ENCODE measurements around the gene SYT15B. TPM values are rescaled to one million over a fixed set of nuclear protein-coding genes. Genes with fewer than 3 reads are reported as not detected.
A peak's percentile ranks its signal among the peaks of the same experiment; 100 is the strongest.
"Not testable (repeated sequence)": the region's sequence is repeated elsewhere in the genome, so short reads cannot be mapped to it uniquely, and the experiment has no call there.

SYT15B gene
- total RNA-seq (2014; rRNA removed) (0.06 TPM in 1 of 2 replicates, not detected in the other), Bru-seq, nascent RNA (not detected), BruChase-seq, experiment 1, labeled RNA remaining after a 6-hour chase (not detected), BruChase-seq, experiment 2, labeled RNA remaining after a 2-hour chase (not detected)
- long read RNA-seq, partial matches to known transcripts: 0 of 1 reads
- long read RNA-seq, other reads (novel, unspliced or antisense): 1 of 1 reads

DNA sequence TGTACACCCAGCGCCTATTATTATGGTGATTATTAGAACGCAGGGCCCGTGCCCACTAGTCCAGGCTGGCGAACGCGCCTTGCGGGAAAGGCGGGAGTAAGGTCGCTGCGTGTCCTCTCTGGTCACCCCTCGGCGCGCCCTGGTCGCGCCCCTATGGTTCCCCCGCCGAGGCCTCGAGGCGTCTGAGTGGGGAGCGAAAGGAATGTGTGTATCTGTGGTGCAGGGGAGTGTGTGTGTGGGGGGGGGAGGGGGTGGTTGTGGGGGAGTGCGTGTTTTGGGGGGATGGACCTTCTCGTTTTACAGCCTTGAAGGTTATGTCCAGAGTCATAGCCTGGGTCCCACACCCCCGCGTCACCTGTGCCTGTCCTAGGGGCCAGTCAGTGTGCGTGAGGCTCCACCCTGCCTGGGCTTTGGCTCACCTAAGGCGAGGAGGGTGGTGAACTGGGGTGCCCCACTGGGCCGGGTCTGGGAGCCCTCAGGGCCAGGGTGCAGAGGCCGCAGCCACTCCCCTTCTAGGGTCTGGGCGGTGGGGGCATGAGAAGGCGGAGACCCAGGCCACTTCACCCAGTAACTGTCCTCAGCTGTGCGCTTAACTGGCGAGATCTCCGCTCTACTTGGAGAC lies at the start of gene SYT15B:
Gene SYT15B (minus strand): TSS at position 39 of the 622 bp plus-strand sequence. CDS start 952 bp downstream, outside the sequence.
- H3K9me2 ChIP-seq (replicated peaks; ENCODE audit: low read length); H3F3A ChIP-seq (ENCODE audit: low read length, unreplicated experiment); POLR2A ChIA-PET (ENCODE audit: unreplicated experiment); H2AFZ ChIP-seq (ENCODE audit: low read length); CTCF ChIA-PET; intact Hi-C loops (cut with micrococcal nuclease); H3K79me2 ChIP-seq (ENCODE audit: low read length); H3K4me1 ChIP-seq (ENCODE audit: insufficient read depth, low read length); H3K4me2 ChIP-seq (ENCODE audit: low read length); H3K9ac ChIP-seq (ENCODE audit: low read length); H3K36me3 ChIP-seq (ENCODE audit: low read depth, low read length); H3K9me3 ChIP-seq (ENCODE audit: low read length); H3K27ac ChIP-seq (ENCODE audit: low read length); H3K27me3 ChIP-seq (ENCODE audit: low read length); DNase-seq; H4K20me1 ChIP-seq (ENCODE audit: low read length); H3K4me3 ChIP-seq (ENCODE audit: low read length); ATAC-seq; BruUV-seq (replicated peaks): not testable (repeated sequence)

DNA sequence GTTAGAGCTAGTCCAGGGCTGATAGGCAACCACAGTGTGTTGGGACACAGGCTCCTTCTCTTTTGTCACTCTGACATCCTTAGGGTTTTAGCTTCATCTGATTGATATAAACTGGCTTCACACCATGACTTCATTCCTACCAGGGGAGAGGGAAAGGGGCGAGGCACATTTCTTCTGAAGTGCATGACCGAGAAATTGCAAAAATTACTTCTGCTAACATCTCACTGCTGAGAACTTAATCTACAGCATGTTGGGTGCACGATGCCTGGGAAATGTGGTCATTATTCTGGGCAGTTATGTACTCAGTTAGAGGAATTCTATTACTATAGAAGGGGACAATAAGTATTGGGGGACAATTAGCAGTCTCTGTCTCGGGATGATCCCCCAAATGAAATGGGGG lies 16.2 kb upstream of the SYT15B start:
- H3K9me2 ChIP-seq (replicated peaks; ENCODE audit: low read length); H2AFZ ChIP-seq (ENCODE audit: low read length); H3F3A ChIP-seq (ENCODE audit: low read length, unreplicated experiment); POLR2A ChIA-PET (ENCODE audit: unreplicated experiment); H3K4me1 ChIP-seq (ENCODE audit: insufficient read depth, low read length); H3K27me3 ChIP-seq (ENCODE audit: low read length); H3K27ac ChIP-seq (ENCODE audit: low read length); H3K9ac ChIP-seq (ENCODE audit: low read length); DNase-seq; H3K9me3 ChIP-seq (ENCODE audit: low read length); H3K79me2 ChIP-seq (ENCODE audit: low read length); H3K4me3 ChIP-seq (ENCODE audit: low read length); H3K4me2 ChIP-seq (ENCODE audit: low read length); H3K36me3 ChIP-seq (ENCODE audit: low read depth, low read length); H4K20me1 ChIP-seq (ENCODE audit: low read length); intact Hi-C loops (cut with micrococcal nuclease); BruUV-seq (replicated peaks); CTCF ChIA-PET; ATAC-seq: not testable (repeated sequence)

DNA sequence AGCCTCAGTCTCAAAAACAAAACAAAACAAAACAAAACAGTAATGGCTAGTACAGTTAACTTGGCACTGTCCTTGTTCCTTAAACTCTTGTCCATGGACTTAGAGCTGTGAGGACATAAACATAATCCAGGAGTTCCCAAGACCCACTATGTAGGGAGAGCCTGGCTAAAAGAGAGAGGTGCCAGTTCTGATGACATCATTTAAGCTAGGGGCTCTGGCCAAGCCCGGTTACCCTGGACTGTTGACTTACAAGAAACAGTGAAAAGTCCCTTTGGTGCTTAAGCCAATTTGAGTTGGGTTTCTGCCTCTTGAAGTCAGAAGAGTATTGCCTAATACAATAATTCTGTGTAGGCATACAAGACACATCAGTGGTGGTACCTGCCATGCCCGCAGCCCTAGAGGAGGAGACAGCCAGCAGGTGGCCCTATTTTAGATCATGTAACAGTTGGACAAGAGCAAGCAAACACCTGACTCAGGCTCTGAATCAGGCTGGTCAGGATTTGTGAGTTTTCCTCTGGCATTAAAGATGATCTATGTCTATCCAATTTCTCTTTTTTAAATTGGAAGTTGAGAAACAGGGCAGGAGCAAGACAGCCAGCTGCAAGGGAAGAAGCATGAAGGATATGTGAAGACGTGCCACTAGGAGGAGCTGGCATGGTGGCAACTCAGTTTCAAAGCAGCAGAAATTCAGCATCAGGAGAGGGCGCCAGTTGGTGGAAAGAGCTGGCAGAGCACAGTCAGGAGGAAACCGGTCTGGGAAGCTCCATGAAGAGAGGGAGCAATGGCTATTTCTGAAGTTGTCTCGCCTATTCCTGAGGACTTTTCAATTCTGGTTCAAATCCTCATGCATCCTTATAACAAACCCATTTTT lies 12.2 kb upstream of the SYT15B start:
- H3K36me3 ChIP-seq (ENCODE audit: low read depth, low read length); H3K4me2 ChIP-seq (ENCODE audit: low read length); H3K4me1 ChIP-seq (ENCODE audit: insufficient read depth, low read length); H3K9me2 ChIP-seq (replicated peaks; ENCODE audit: low read length); H3K9ac ChIP-seq (ENCODE audit: low read length); intact Hi-C loops (cut with micrococcal nuclease); H3K4me3 ChIP-seq (ENCODE audit: low read length); CTCF ChIA-PET; BruUV-seq (replicated peaks); H3K79me2 ChIP-seq (ENCODE audit: low read length); POLR2A ChIA-PET (ENCODE audit: unreplicated experiment); H4K20me1 ChIP-seq (ENCODE audit: low read length); H3F3A ChIP-seq (ENCODE audit: low read length, unreplicated experiment); H3K27ac ChIP-seq (ENCODE audit: low read length); H3K27me3 ChIP-seq (ENCODE audit: low read length); H3K9me3 ChIP-seq (ENCODE audit: low read length); H2AFZ ChIP-seq (ENCODE audit: low read length): not testable (repeated sequence)
- ATAC-seq (peak; percentile 95), DNase-seq (peak; percentile 57)
- TF ChIP-seq, protein P1, sequence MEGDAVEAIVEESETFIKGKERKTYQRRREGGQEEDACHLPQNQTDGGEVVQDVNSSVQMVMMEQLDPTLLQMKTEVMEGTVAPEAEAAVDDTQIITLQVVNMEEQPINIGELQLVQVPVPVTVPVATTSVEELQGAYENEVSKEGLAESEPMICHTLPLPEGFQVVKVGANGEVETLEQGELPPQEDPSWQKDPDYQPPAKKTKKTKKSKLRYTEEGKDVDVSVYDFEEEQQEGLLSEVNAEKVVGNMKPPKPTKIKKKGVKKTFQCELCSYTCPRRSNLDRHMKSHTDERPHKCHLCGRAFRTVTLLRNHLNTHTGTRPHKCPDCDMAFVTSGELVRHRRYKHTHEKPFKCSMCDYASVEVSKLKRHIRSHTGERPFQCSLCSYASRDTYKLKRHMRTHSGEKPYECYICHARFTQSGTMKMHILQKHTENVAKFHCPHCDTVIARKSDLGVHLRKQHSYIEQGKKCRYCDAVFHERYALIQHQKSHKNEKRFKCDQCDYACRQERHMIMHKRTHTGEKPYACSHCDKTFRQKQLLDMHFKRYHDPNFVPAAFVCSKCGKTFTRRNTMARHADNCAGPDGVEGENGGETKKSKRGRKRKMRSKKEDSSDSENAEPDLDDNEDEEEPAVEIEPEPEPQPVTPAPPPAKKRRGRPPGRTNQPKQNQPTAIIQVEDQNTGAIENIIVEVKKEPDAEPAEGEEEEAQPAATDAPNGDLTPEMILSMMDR (conservative IDR thresholded peaks at IDR 0.05; ENCODE audit: low read depth, low read length): peak; percentile 53

DNA sequence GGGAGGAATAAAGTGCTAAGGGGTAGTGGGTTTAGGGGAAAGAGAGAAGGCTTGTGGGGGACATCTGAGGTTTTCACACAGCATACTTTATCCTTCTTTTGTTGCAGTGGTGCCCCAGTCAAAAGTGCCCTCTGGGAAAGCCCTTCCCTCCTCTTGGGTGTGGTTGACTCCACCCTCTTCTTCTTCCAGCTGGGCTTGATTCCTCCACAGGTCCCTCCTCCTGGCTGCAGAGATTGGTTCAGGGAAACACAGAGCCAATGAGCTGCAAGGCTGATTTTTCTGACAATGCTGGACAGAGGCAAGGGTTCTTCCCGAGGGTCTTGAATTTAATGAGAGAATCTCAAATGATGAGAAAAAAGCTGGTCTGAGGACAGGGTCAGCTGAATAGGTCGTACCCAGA lies 7.4 kb upstream of the SYT15B start:
- H3K9me3 ChIP-seq (ENCODE audit: low read length); intact Hi-C loops (cut with micrococcal nuclease); H3F3A ChIP-seq (ENCODE audit: low read length, unreplicated experiment); BruUV-seq (replicated peaks); CTCF ChIA-PET; H3K79me2 ChIP-seq (ENCODE audit: low read length); H3K4me3 ChIP-seq (ENCODE audit: low read length); ATAC-seq; POLR2A ChIA-PET (ENCODE audit: unreplicated experiment); H3K4me1 ChIP-seq (ENCODE audit: insufficient read depth, low read length); H3K9ac ChIP-seq (ENCODE audit: low read length); H3K27ac ChIP-seq (ENCODE audit: low read length); H3K4me2 ChIP-seq (ENCODE audit: low read length); H2AFZ ChIP-seq (ENCODE audit: low read length); H3K9me2 ChIP-seq (replicated peaks; ENCODE audit: low read length); H3K27me3 ChIP-seq (ENCODE audit: low read length); H3K36me3 ChIP-seq (ENCODE audit: low read depth, low read length); DNase-seq; H4K20me1 ChIP-seq (ENCODE audit: low read length): not testable (repeated sequence)

DNA sequence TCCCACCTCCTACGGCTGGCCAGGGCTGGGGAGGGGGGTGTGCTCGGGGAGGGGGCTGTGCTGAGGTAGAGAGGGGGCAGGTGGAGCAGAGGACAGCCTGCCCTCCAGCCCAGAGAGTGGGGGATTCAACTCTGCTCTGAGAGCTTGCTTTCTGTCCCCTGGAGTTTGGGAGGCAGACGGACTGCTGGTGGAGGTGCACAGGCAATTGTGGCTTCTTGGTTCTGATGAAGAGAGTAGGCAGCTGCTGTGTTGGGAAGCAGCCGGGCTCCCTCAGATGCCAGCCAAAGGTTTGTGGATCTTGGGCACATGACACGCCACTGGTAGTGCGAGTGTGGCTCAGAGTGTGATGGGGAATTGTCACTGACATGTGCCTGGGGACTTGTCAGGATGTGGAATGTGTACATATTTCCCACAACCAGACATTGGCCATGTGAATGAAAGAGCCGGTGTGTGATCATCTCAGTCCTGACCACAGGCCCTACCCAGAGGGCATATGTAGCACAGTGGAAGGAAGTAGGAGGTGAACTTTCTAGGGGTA lies 5.3 kb upstream of the SYT15B start:
- H2AFZ ChIP-seq (ENCODE audit: low read length); BruUV-seq (replicated peaks); CTCF ChIA-PET; ATAC-seq; H3K27me3 ChIP-seq (ENCODE audit: low read length); H3K9me2 ChIP-seq (replicated peaks; ENCODE audit: low read length); H4K20me1 ChIP-seq (ENCODE audit: low read length); H3K9ac ChIP-seq (ENCODE audit: low read length); H3K4me3 ChIP-seq (ENCODE audit: low read length); H3K4me1 ChIP-seq (ENCODE audit: insufficient read depth, low read length); intact Hi-C loops (cut with micrococcal nuclease); POLR2A ChIA-PET (ENCODE audit: unreplicated experiment); H3K4me2 ChIP-seq (ENCODE audit: low read length); H3K36me3 ChIP-seq (ENCODE audit: low read depth, low read length); H3K27ac ChIP-seq (ENCODE audit: low read length); H3K79me2 ChIP-seq (ENCODE audit: low read length); H3F3A ChIP-seq (ENCODE audit: low read length, unreplicated experiment); H3K9me3 ChIP-seq (ENCODE audit: low read length): not testable (repeated sequence)
- DNase-seq: peak; percentile 0

DNA sequence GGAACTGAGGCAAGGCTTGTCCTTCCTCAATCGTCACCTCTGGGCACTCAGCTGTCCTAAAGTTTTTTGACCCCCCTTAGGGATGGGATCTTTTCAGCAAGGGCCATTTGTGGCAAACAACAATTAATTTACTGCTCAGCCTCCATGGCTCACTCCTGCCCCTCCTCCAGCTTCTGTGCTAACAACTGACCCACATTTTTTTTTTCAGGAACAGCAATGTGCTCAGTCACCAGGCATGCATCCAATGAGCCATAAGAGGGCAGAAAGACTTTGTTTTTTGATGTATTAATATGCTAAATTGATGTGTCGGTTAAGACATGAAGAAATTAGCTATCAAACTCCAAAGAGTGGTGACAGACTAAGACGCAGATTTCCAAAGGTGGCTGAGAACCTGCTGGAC lies 4.7 kb upstream of the SYT15B start:
- CTCF ChIA-PET, ATAC-seq: not testable (repeated sequence)

More for the DNA sequence above, 4.7 kb upstream of the SYT15B start:
- POLR2A ChIA-PET (ENCODE audit: unreplicated experiment); H3K4me1 ChIP-seq (ENCODE audit: insufficient read depth, low read length); BruUV-seq (replicated peaks); intact Hi-C loops (cut with micrococcal nuclease); H3K79me2 ChIP-seq (ENCODE audit: low read length); H3K4me3 ChIP-seq (ENCODE audit: low read length); H3F3A ChIP-seq (ENCODE audit: low read length, unreplicated experiment); H3K27ac ChIP-seq (ENCODE audit: low read length); H3K27me3 ChIP-seq (ENCODE audit: low read length); H3K9me3 ChIP-seq (ENCODE audit: low read length); H3K36me3 ChIP-seq (ENCODE audit: low read depth, low read length); H2AFZ ChIP-seq (ENCODE audit: low read length); H3K9ac ChIP-seq (ENCODE audit: low read length); H4K20me1 ChIP-seq (ENCODE audit: low read length); H3K9me2 ChIP-seq (replicated peaks; ENCODE audit: low read length); H3K4me2 ChIP-seq (ENCODE audit: low read length): not testable (repeated sequence)
- DNase-seq: peak; percentile 9

Data from PC-3 (cell line).